Effector memory CD4-positive, alpha-beta T cell (primary cell): Measurements from ENCODE around the gene NELFCD.
"Not testable (repeated sequence)": the region's sequence is repeated elsewhere in the genome, so short reads cannot be mapped to it uniquely, and the experiment has no call there.

ENCODE experiments used
- DNase-seq, 3 donors: peaks; one replicate each; pipeline ENCODE4 v3.0.0-alpha.2; 2020
- H3K27ac ChIP-seq: 2 replicates; pipeline ENCODE4 v1.7.0; 2013; ENCODE audit warnings: mild to moderate bottlenecking, low read length, moderate library complexity; ENCODE audit not compliant: insufficient read depth, poor library complexity, severe bottlenecking
- H3K27me3 ChIP-seq: replicated peaks from 2 replicates; pipeline ENCODE4 v1.7.0; 2013; ENCODE audit warnings: mild to moderate bottlenecking, low read length; ENCODE audit not compliant: insufficient read depth, control insufficient read depth, poor library complexity, severe bottlenecking
- H3K36me3 ChIP-seq: 2 replicates; pipeline ENCODE4 v1.7.0; 2013; ENCODE audit warnings: mild to moderate bottlenecking, low read length, moderate library complexity; ENCODE audit not compliant: control insufficient read depth, insufficient read depth
- H3K4me1 ChIP-seq: 2 replicates; pipeline ENCODE4 v1.7.0; 2013; ENCODE audit warnings: low read length, mild to moderate bottlenecking; ENCODE audit not compliant: control insufficient read depth, insufficient read depth, poor library complexity, severe bottlenecking
- H3K4me3 ChIP-seq: 2 replicates; pipeline ENCODE4 v1.7.0; 2013; ENCODE audit warnings: low read length, low read depth, mild to moderate bottlenecking; ENCODE audit not compliant: insufficient read depth, poor library complexity, severe bottlenecking
- H3K9me3 ChIP-seq: 2 replicates; pipeline ENCODE4 v1.7.0; 2013; ENCODE audit warnings: mild to moderate bottlenecking, low read length, moderate library complexity; ENCODE audit not compliant: control insufficient read depth
- total RNA-seq, 3 donors: gene quantifications; one replicate each; lab custom pipeline; 2026; lab: John Stamatoyannopoulos, UW

Gene NELFCD, protein sequence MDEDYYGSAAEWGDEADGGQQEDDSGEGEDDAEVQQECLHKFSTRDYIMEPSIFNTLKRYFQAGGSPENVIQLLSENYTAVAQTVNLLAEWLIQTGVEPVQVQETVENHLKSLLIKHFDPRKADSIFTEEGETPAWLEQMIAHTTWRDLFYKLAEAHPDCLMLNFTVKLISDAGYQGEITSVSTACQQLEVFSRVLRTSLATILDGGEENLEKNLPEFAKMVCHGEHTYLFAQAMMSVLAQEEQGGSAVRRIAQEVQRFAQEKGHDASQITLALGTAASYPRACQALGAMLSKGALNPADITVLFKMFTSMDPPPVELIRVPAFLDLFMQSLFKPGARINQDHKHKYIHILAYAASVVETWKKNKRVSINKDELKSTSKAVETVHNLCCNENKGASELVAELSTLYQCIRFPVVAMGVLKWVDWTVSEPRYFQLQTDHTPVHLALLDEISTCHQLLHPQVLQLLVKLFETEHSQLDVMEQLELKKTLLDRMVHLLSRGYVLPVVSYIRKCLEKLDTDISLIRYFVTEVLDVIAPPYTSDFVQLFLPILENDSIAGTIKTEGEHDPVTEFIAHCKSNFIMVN
- 63.8 to 77.3 (median 70.0) reads per million in 3 donors for total RNA-seq

DNA sequence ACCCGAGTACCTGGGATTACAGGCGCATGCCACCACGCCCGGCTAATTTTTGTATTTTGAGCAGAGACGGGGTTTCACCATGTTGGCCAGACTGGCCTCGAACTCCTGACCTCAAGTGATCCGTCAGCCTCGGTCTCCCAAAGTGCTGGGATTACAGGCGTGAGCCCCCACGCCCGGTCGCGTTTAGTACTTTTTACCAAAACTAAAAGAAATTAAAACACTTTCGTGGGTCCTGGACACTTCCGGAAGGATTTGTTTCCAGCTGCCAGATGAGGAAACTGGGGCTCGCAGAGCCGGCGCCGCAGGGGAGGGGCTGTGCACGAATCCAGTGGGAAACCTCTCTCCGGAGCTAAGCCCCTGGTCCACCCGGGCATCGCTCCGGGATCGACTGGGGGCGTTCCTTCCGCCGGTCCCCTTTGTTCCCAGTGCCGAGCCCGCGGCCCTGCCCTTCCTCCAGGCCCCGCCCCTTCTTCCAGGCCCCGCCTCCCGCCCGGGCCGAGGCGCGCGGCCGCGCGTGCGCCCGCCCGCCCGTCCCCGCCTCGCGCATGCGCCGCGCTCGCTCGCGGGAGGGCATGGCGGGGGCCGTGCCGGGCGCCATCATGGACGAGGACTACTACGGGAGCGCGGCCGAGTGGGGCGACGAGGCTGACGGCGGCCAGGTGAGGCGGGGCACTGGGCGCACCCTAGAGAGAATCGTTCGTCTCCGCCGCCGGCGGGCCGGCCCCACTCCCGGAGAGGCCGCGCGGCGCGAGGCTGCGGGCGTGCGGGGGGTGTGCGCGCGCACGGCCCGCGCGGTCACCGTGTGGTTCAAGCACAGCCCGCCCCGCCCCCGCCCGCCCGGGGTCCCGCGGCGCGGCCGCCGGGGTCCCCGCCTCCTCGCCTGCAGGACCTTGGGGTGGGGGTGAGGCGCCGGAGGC, at the start of gene NELFCD:
NELFCD (plus strand) TSS at position 546 of the 917 bp plus-strand sequence; CDS start at position 600, 54 bp downstream.
- Histone ChIP-seq H3K9me3 (no peaks in the 10 kb centered on the region), H3K4me1 (peaks cover 20% of the 10 kb centered on the region), H3K27me3 (no peaks in the 10 kb centered on the region), H3K36me3 (peaks cover 5% of the 10 kb centered on the region), H3K4me3 (peak within 1 kb of the TSS; percentile 88), H3K27ac (peak within 1 kb of the TSS; percentile 68)
- DNase-seq = peak; percentile 81 to 84 (median 83)

DNA sequence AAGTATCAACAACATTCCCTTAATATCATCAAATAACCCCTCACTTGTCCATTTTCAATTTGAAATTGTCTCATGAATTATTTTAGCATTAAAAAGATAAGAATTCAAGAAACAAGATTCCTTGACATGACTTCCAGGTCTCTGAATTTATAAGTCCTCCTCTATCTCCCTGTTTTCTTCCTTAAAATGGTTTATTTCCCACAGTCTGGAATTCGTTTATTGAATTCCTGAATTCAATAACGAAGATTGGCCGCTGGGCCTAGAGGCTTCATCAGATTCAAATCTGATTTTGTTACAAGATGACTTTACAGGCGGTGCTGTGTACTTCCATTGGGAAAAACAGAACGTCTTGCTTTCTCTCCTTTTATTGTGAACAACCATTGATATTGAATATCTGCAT, 48.9 kb upstream of the NELFCD start:
- peaks cover 3% of the 10 kb centered on the region for H3K27me3 ChIP-seq
- no peak overlapping the region for H3K4me3 ChIP-seq
- no peaks in the 10 kb centered on the region for H3K4me1 ChIP-seq
- no peak for DNase-seq
- H3K36me3 ChIP-seq = no peaks in the 10 kb centered on the region
- no peaks in the 10 kb centered on the region for H3K9me3 ChIP-seq
- H3K27ac ChIP-seq = no peak overlapping the region

DNA sequence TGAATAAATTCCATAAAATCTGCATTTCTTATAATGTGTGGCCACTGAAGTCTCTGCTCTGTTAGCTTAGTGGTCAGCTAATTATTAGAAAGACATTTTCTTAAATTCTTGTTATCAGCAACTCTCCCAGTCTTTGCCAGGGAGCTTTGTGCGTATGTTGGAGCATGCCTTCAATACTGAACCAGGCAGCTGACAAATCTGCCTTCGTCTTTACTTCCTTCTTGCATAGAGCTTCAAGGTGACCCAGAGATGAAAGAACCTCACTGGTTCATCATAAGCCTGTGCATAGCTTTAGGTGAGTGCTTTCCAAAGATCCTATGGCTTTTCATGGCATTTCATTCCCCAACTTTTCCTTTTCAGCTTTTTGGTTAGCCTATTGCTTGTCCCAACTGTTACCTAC, 43.0 kb upstream of the NELFCD start:
- no peak for DNase-seq
- no peaks in the 10 kb centered on the region for H3K9me3 ChIP-seq

DNA sequence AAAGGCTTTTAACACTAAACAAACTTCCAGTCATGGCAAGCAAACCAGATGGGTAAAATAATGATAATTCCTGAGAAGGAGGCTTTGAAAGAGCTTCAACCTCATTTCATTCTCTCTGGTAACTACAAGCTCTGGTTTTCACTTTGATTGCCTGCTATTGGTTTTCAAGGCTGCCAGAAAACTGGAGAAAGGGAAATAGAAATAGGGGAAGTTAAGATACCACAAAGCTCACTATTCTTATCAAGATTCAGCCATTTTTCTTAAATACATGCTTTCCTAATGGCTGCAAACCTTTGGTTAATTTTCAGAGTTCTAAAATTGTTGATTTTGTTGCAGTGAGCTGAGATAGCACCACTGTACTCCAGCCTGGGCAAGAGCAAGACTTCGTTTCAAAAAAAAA, 42.5 kb upstream of the NELFCD start:
- H3K36me3 ChIP-seq = no peaks in the 10 kb centered on the region
- H3K27ac ChIP-seq = no peak overlapping the region
- no peak overlapping the region for H3K4me3 ChIP-seq
- H3K4me1 ChIP-seq = no peaks in the 10 kb centered on the region
- H3K27me3 ChIP-seq = no peaks in the 10 kb centered on the region
- no peak for DNase-seq
- H3K9me3 ChIP-seq = no peaks in the 10 kb centered on the region

More for the DNA sequence above, 43.0 kb upstream of the NELFCD start:
- Histone ChIP-seq H3K4me1 (no peaks in the 10 kb centered on the region), H3K27me3 (no peaks in the 10 kb centered on the region), H3K27ac (no peak overlapping the region), H3K36me3 (no peaks in the 10 kb centered on the region), H3K4me3 (no peak overlapping the region)

- H3K27me3 ChIP-seq = no peaks in the 10 kb centered on the region
- DNase-seq = no peak
- no peak overlapping the region for H3K27ac ChIP-seq
Measured at GRCh38 chr20:58941471-58941870, 39.6 kb upstream of the NELFCD start.

DNA sequence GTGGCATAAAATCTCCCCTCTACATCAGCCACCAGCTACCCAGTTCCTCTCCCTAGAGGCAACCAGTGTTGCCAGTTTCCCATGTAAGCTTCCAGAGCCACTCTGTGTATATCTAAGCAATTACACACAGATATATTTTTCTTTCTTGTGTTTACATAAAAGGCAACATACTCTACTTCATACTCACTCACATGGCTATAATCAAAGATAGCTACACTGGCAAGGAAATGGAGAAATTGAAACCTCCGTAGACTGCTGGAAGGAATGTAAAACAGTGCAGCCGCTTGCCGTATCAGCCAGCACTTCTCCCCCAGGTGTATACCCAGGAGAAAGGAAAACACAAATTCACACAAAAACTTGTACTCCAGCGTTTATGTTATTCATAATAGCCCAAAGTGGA, 38.5 kb upstream of the NELFCD start:
- H3K9me3 ChIP-seq = no peaks in the 10 kb centered on the region
- DNase-seq = no peak
- no peak overlapping the region for H3K4me3 ChIP-seq
- H3K27me3 ChIP-seq = no peaks in the 10 kb centered on the region
- H3K27ac ChIP-seq = no peak overlapping the region
- H3K36me3 ChIP-seq = no peaks in the 10 kb centered on the region
- H3K4me1 ChIP-seq = no peaks in the 10 kb centered on the region

More at GRCh38 chr20:58941471-58941870, 39.6 kb upstream of the NELFCD start:
- no peaks in the 10 kb centered on the region for H3K9me3 ChIP-seq
- no peaks in the 10 kb centered on the region for H3K4me1 ChIP-seq
- no peak overlapping the region for H3K4me3 ChIP-seq
- no peaks in the 10 kb centered on the region for H3K36me3 ChIP-seq

DNA sequence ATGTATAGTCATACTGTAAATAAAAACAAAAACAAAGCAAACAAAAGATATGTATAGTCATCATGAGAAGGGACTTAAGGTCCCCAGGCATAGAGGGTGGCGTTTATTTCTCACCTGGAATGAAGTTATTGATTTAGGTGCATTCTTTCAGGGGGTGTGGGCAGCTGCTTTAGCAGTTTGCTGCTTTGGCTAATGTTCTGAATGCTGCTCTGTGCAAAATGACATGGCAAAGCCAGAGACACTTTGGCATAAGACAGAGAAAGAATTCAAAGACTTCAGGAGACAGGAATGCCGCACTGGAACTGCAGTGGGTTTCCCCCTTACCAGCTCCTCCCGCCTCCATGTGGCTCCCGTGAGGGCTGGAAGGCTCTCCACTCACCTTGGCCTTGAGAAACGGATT, 36.4 kb upstream of the NELFCD start:
- no peak overlapping the region for H3K27ac ChIP-seq
- H3K4me3 ChIP-seq = no peak overlapping the region
- H3K4me1 ChIP-seq = no peaks in the 10 kb centered on the region
- H3K27me3 ChIP-seq = no peaks in the 10 kb centered on the region
- no peaks in the 10 kb centered on the region for H3K9me3 ChIP-seq
- no peaks in the 10 kb centered on the region for H3K36me3 ChIP-seq
- DNase-seq = no peak

GRCh38 chr20:58945965-58946631, 35.0 kb upstream of the NELFCD start:
- Histone ChIP-seq H3K36me3 (no peaks in the 10 kb centered on the region), H3K9me3 (no peaks in the 10 kb centered on the region), H3K27ac (no peak overlapping the region), H3K27me3 (no peaks in the 10 kb centered on the region), H3K4me1 (no peaks in the 10 kb centered on the region), H3K4me3 (no peak overlapping the region)
- DNase-seq = no peak

DNA sequence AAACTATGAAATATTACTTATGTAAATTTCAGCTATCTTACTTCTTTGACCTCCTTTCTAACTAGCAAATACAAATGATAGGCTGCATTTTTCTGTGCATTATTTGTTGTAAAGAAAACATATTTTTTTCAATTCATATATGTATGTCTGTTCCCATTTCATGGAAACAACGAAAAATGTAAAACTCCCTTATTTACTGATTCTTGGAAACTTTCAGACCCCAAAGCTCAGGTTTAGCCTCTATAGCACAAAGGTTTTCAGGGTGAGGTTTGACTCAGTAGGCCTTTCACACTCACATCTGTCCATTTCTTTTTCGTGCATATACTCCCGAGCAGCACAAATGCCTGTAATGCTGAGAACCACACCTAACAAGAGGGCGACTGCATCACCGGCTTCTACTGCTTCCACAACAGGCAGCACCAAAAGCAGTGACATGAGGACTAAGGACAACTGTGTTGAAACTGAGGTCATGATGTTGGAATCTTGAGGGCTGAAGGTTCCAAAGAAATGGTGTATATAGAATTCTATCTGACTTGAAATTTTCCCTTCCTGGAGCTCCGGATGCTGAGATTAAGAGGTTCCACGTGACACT, 33.2 kb upstream of the NELFCD start:
- not testable (repeated sequence) for H3K4me1 ChIP-seq, H3K27me3 ChIP-seq, H3K27ac ChIP-seq, H3K9me3 ChIP-seq, H3K4me3 ChIP-seq, DNase-seq, H3K36me3 ChIP-seq
